ENCODE results near the gene DPH1. TPM values are rescaled to one million over a fixed set of nuclear protein-coding genes. Genes with fewer than 3 reads are reported as not detected.

Gene DPH1
- total and polyA plus RNA-seq, 2 donors from 2014 or later: 23.3 to 49.4 TPM

DNA sequence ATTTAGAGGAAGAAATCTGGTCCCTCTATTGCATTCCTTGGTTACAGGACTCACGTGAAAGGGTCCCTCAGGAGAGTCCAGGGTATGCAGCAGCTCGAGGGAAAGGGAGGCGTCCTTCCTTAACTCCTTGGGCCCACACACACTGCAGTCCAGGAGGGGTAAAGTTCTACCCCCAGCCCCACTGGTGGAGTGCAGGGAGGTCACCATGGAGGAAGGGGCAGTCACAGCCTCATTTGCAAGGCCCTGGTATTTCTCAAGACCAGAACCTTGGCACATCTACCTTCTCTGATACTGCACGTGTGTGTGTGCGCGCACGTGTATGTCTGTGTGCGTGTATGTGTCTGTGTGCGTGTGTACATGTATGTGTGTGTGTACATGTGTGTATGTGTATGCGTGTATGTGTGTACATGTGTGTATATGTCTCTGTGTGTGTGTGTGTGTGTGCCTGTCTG, 36.0 kb downstream of the DPH1 start:
- no peak overlapping the region for H3K4me3 ChIP-seq (ENCODE audit: low read length in 3 of 3)
- TF ChIP-seq, protein P1, sequence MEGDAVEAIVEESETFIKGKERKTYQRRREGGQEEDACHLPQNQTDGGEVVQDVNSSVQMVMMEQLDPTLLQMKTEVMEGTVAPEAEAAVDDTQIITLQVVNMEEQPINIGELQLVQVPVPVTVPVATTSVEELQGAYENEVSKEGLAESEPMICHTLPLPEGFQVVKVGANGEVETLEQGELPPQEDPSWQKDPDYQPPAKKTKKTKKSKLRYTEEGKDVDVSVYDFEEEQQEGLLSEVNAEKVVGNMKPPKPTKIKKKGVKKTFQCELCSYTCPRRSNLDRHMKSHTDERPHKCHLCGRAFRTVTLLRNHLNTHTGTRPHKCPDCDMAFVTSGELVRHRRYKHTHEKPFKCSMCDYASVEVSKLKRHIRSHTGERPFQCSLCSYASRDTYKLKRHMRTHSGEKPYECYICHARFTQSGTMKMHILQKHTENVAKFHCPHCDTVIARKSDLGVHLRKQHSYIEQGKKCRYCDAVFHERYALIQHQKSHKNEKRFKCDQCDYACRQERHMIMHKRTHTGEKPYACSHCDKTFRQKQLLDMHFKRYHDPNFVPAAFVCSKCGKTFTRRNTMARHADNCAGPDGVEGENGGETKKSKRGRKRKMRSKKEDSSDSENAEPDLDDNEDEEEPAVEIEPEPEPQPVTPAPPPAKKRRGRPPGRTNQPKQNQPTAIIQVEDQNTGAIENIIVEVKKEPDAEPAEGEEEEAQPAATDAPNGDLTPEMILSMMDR (IDR thresholded peaks at IDR 0.05; ENCODE audit: borderline replicate concordance, extremely low read depth, insufficient read depth): no peak
- peak in 2 of 5 donors; percentile 25 to 26 for DNase-seq
- no peak for FAIRE-seq
- intact Hi-C loops (cut with DNase I): no loop called here
- no peaks in the 10 kb centered on the region for H3K9me3 ChIP-seq (ENCODE audit: control insufficient read depth in 2 of 3, insufficient read depth in 1 of 3, low read length in 3 of 3)
- peak overlapping the region; percentile 58 to 60 for H3K27ac ChIP-seq (ENCODE audit: low read depth in 2 of 2, low read length in 2 of 2)
- no peaks in the 10 kb centered on the region for H3K27me3 ChIP-seq (ENCODE audit: control insufficient read depth, insufficient read depth, low read length)
- H3K9ac ChIP-seq (ENCODE audit: low read length in 3 of 3): no peak overlapping the region
- H3K4me1 ChIP-seq (ENCODE audit: control insufficient read depth in 2 of 3, insufficient read depth in 2 of 3, low read depth in 1 of 3, low read length in 3 of 3): peaks cover 0 to 13% (median 7%) of the 10 kb centered on the region in 3 donors
- H3K36me3 ChIP-seq (ENCODE audit: control insufficient read depth in 2 of 3, insufficient read depth in 3 of 3, low read length in 3 of 3): peaks cover 0 to 6% (median 0%) of the 10 kb centered on the region in 3 donors

DNA sequence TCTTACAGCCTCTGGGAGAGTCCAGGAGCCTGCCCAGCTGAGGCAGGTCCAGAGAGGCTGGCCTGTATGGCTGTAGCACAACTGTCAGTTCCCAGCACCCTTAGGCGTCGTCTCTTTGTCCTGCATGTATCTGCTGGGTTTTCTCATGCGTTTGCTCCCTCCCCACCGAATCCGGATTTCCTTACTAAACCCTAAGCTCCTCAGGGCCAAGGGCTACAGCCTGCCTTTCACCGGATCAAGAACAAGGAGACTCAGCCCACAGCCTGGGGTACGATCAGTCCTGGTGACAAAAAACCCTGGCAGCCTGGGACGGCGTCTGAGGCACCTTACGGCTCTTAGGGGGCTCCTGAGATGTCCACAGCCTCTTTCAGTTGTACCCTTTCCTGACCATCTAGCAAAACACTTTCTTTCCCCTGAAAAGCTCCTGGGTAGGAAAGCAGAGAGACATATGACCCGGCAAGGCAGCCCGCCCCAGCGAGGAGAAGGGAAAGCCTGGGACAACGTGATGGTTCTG, 37.2 kb downstream of the DPH1 start:
- H3K4me1 ChIP-seq (ENCODE audit: control insufficient read depth in 2 of 3, insufficient read depth in 2 of 3, low read depth in 1 of 3, low read length in 3 of 3): peaks cover 0 to 16% (median 7%) of the 10 kb centered on the region in 3 donors
- peak overlapping the region; percentile 60 to 71 for H3K27ac ChIP-seq (ENCODE audit: low read depth in 2 of 2, low read length in 2 of 2)
- H3K36me3 ChIP-seq (ENCODE audit: control insufficient read depth in 2 of 3, insufficient read depth in 3 of 3, low read length in 3 of 3): peaks cover 0 to 6% (median 0%) of the 10 kb centered on the region in 3 donors
- H3K4me3 ChIP-seq (ENCODE audit: low read length in 3 of 3): no peak overlapping the region
- H3K9ac ChIP-seq (ENCODE audit: low read length in 3 of 3): no peak overlapping the region
- H3K9me3 ChIP-seq (ENCODE audit: control insufficient read depth in 2 of 3, insufficient read depth in 1 of 3, low read length in 3 of 3): no peaks in the 10 kb centered on the region
- no peaks in the 10 kb centered on the region for H3K27me3 ChIP-seq (ENCODE audit: control insufficient read depth, insufficient read depth, low read length)
- TF ChIP-seq, protein P1 (IDR thresholded peaks at IDR 0.05; ENCODE audit: borderline replicate concordance, extremely low read depth, insufficient read depth): no peak
- FAIRE-seq: no peak
- intact Hi-C loops (cut with DNase I): no loop called here
- peak in 2 of 5 donors; percentile 8 to 33 for DNase-seq

DNA sequence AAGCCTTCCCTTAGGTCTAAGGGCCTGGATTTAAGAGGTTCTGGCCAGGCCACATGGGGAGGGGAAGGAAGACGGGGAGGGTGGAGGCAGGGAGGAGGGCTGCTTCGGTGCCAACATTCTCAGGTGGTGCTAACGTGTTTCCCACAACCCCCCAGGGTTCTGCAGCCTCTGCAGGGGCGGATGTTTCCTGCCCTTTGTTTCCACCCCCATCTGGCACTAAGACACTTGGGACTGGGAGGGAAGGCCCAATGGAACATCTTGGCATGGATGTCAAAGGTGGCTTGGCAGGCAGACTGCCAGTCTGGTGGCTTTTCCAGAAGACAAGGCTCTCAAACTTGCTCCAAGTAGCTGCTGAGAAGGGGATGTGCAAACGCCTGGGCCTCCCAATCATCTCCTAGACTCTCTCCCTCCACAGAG, 37.7 kb downstream of the DPH1 start:
- intact Hi-C loops (cut with DNase I): no loop called here
- no peak overlapping the region for H3K4me3 ChIP-seq (ENCODE audit: low read length in 3 of 3)
- no peak overlapping the region for H3K9ac ChIP-seq (ENCODE audit: low read length in 3 of 3)
- peaks cover 0 to 6% (median 0%) of the 10 kb centered on the region in 3 donors for H3K36me3 ChIP-seq (ENCODE audit: control insufficient read depth in 2 of 3, insufficient read depth in 3 of 3, low read length in 3 of 3)
- DNase-seq: peak in 3 of 5 donors; percentile 8 to 41 (median 37)
- peak overlapping the region; percentile 60 to 71 for H3K27ac ChIP-seq (ENCODE audit: low read depth in 2 of 2, low read length in 2 of 2)
- no peak for FAIRE-seq
- H3K27me3 ChIP-seq (ENCODE audit: control insufficient read depth, insufficient read depth, low read length): no peaks in the 10 kb centered on the region
- peaks cover 0 to 18% (median 7%) of the 10 kb centered on the region in 3 donors for H3K4me1 ChIP-seq (ENCODE audit: control insufficient read depth in 2 of 3, insufficient read depth in 2 of 3, low read depth in 1 of 3, low read length in 3 of 3)
- no peaks in the 10 kb centered on the region for H3K9me3 ChIP-seq (ENCODE audit: control insufficient read depth in 2 of 3, insufficient read depth in 1 of 3, low read length in 3 of 3)
- TF ChIP-seq, protein P1 (IDR thresholded peaks at IDR 0.05; ENCODE audit: borderline replicate concordance, extremely low read depth, insufficient read depth): no peak
